ENCODE data around the gene NOTCH1. TPM values are rescaled to one million over a fixed set of nuclear protein-coding genes. Genes with fewer than 3 reads are reported as not detected.

Gene NOTCH1
- total RNA-seq, 2 donors from 2014 or later, result 29.6 to 65.3 TPM

- Histone ChIP-seq H3K4me1 (peaks cover 20% of the 10 kb centered on the region), H3K4me3 (no peak overlapping the region), H3K36me3 (replicated peaks in 1 of 2; ENCODE audit: insufficient read depth in 1 of 2, low read depth in 2 of 2) (no peaks in the 10 kb centered on the region), H3K27ac (no peak overlapping the region), H3K27me3 (no peaks in the 10 kb centered on the region), H3K9me3 (no peaks in the 10 kb centered on the region)
- DNase-seq, result no peak
- WGBS, 2 donors, result 80% methylated on average over 7 to 26 of the region's 26 CpGs
- ATAC-seq, result no peak
- intact Hi-C loops (cut with DNase I), result no loop called here
- TF ChIP-seq CTCF (IDR thresholded peaks at IDR 0.05) (no peak), POLR2A (IDR thresholded peaks at IDR 0.05) (no peak)
These were observed 45.2 kb upstream of the NOTCH1 start for GRCh38 chr9:136590821-136591752.

- DNase-seq (no peak), ATAC-seq (no peak)
- Histone ChIP-seq H3K36me3 (replicated peaks in 1 of 2; ENCODE audit: insufficient read depth in 1 of 2, low read depth in 2 of 2) (no peaks in the 10 kb centered on the region), H3K4me1 (peaks cover 23% of the 10 kb centered on the region), H3K9me3 (no peaks in the 10 kb centered on the region), H3K27me3 (no peaks in the 10 kb centered on the region), H3K27ac (no peak overlapping the region), H3K4me3 (no peak overlapping the region)
- no peak for TF ChIP-seq POLR2A (IDR thresholded peaks at IDR 0.05)
- TF ChIP-seq CTCF (IDR thresholded peaks at IDR 0.05), result no peak
- intact Hi-C loops (cut with DNase I), result no loop called here
- 67 to 82% methylated on average over 1 to 20 of the region's 29 CpGs for WGBS, 2 donors
These were observed 44.2 kb upstream of the NOTCH1 start for GRCh38 chr9:136589766-136590763.

- Histone ChIP-seq H3K4me3 (no peak overlapping the region), H3K4me1 (peaks cover 24% of the 10 kb centered on the region), H3K36me3 (replicated peaks in 1 of 2; ENCODE audit: insufficient read depth in 1 of 2, low read depth in 2 of 2) (no peaks in the 10 kb centered on the region), H3K27me3 (no peaks in the 10 kb centered on the region), H3K27ac (peak overlapping the region in 2 of 4 donors; percentile 14 to 22), H3K9me3 (no peaks in the 10 kb centered on the region)
- no peak for DNase-seq
- 71 to 89% methylated on average over 9 to 21 of the region's 21 CpGs for WGBS, 2 donors
- ATAC-seq, result no peak
- TF ChIP-seq CTCF (IDR thresholded peaks at IDR 0.05), result no peak
- TF ChIP-seq POLR2A (IDR thresholded peaks at IDR 0.05), result no peak
- intact Hi-C loops (cut with DNase I), result no loop called here
These were observed 43.0 kb upstream of the NOTCH1 start for GRCh38 chr9:136588663-136589464.

GRCh38 chr9:136587944-136588662 is 42.3 kb upstream of the NOTCH1 start:
- Histone ChIP-seq H3K27me3 (no peaks in the 10 kb centered on the region), H3K36me3 (replicated peaks in 1 of 2; ENCODE audit: insufficient read depth in 1 of 2, low read depth in 2 of 2) (no peaks in the 10 kb centered on the region), H3K9me3 (no peaks in the 10 kb centered on the region), H3K27ac (peak overlapping the region in 2 of 4 donors; percentile 14 to 22), H3K4me1 (peaks cover 24% of the 10 kb centered on the region), H3K4me3 (no peak overlapping the region)
- DNase-seq (no peak), ATAC-seq (peak; percentile 15)
- WGBS, 2 donors, result 33% methylated on average over 11 to 18 of the region's 22 CpGs
- intact Hi-C loops (cut with DNase I), result no loop called here
- TF ChIP-seq CTCF (IDR thresholded peaks at IDR 0.05), result no peak
- no peak for TF ChIP-seq POLR2A (IDR thresholded peaks at IDR 0.05)

All from body of pancreas (tissue), 4 donors.